ENCODE data around the gene TERC. TPM values are rescaled to one million over a fixed set of nuclear protein-coding genes. Genes with fewer than 3 reads are reported as not detected.
A peak's percentile ranks its signal among the peaks of the same experiment; 100 is the strongest.

The TERC gene
- total and polyA plus RNA-seq, 9 donors = 2.4 to 467 (median 5.2) TPM; not detected in 2

DNA sequence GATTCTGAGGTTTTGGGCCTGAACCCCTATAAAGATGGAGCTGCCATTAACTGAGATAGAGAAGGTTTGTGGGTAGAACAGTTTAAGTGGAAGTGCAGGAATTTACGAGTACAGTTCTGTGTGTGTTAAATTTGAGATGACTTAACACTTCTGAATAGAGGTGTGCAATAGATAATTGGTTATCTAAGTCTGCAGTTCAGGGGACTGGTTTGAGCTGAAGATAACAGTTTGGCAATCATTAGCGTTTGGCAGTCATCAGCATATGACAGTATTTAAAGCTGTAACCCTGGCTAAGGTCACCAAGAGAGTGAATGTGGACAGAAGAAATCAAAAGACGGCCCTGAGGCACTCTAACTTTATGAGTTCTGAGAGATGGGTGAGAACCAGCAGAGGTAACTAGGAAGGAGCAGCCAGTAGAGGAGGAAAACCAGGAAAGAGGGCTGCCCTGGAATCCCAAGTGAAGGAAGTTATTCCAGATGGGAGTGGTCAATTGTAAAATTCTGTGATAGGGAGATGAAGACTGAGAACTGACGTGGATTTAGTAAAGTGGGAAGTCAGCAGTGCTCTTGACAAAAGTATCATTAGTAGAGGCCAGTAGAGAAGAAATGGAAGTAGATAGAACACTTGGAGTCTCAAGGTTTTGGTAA is 16.5 kb upstream of the TERC start:
- no peak overlapping the region for H3K4me3 ChIP-seq
- no peaks in the 10 kb centered on the region for H3K4me1 ChIP-seq (ENCODE audit: insufficient read depth)
- intact Hi-C loops (cut with DNase I) = no loop called here
- H3K9me3 ChIP-seq = no peaks in the 10 kb centered on the region
- no peaks in the 10 kb centered on the region for H3K36me3 ChIP-seq
- TF ChIP-seq POLR2A (IDR thresholded peaks at IDR 0.05) = no peak
- TF ChIP-seq EP300 (IDR thresholded peaks at IDR 0.05) = no peak
- TF ChIP-seq, protein P1, sequence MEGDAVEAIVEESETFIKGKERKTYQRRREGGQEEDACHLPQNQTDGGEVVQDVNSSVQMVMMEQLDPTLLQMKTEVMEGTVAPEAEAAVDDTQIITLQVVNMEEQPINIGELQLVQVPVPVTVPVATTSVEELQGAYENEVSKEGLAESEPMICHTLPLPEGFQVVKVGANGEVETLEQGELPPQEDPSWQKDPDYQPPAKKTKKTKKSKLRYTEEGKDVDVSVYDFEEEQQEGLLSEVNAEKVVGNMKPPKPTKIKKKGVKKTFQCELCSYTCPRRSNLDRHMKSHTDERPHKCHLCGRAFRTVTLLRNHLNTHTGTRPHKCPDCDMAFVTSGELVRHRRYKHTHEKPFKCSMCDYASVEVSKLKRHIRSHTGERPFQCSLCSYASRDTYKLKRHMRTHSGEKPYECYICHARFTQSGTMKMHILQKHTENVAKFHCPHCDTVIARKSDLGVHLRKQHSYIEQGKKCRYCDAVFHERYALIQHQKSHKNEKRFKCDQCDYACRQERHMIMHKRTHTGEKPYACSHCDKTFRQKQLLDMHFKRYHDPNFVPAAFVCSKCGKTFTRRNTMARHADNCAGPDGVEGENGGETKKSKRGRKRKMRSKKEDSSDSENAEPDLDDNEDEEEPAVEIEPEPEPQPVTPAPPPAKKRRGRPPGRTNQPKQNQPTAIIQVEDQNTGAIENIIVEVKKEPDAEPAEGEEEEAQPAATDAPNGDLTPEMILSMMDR (IDR thresholded peaks at IDR 0.05) = no peak
- 87 to 90% (median 90%) methylated on average over 4 of the region's 4 CpGs for WGBS, 3 donors
- H3K27ac ChIP-seq = no peak overlapping the region
- no peaks in the 10 kb centered on the region for H3K27me3 ChIP-seq
- no peak for DNase-seq

- Histone ChIP-seq H3K27ac (no peak overlapping the region), H3K9me3 (no peaks in the 10 kb centered on the region), H3K4me1 (ENCODE audit: insufficient read depth) (no peaks in the 10 kb centered on the region), H3K4me3 (no peak overlapping the region), H3K27me3 (no peaks in the 10 kb centered on the region), H3K36me3 (no peaks in the 10 kb centered on the region)
- intact Hi-C loops (cut with DNase I) = no loop called here
- WGBS, 3 donors = 63 to 68% (median 66%) methylated on average over 2 of the region's 2 CpGs
- TF ChIP-seq EP300 (IDR thresholded peaks at IDR 0.05) = no peak
- TF ChIP-seq, protein P1 (IDR thresholded peaks at IDR 0.05) = no peak
- no peak for TF ChIP-seq POLR2A (IDR thresholded peaks at IDR 0.05)
- DNase-seq = no peak
These were observed 15.9 kb upstream of the TERC start for GRCh38 chr3:169780742-169781141.

GRCh38 chr3:169777822-169778221 is 13.0 kb upstream of the TERC start:
- Histone ChIP-seq H3K27ac (no peak overlapping the region), H3K4me1 (ENCODE audit: insufficient read depth) (peaks cover 4% of the 10 kb centered on the region), H3K4me3 (no peak overlapping the region), H3K36me3 (no peaks in the 10 kb centered on the region), H3K27me3 (no peaks in the 10 kb centered on the region), H3K9me3 (no peaks in the 10 kb centered on the region)
- TF ChIP-seq EP300 (IDR thresholded peaks at IDR 0.05) (no peak), POLR2A (IDR thresholded peaks at IDR 0.05) (no peak)
- TF ChIP-seq, protein P1 (IDR thresholded peaks at IDR 0.05) = no peak
- intact Hi-C loops (cut with DNase I) = loop anchor here in 1 of 4 donors (10.0 kb wide), 1 partner anchor 577 kb away; the partner anchor contains the start of gene SKIL
- WGBS, 3 donors = 68 to 83% (median 72%) methylated on average over 4 of the region's 4 CpGs
- no peak for DNase-seq

DNA sequence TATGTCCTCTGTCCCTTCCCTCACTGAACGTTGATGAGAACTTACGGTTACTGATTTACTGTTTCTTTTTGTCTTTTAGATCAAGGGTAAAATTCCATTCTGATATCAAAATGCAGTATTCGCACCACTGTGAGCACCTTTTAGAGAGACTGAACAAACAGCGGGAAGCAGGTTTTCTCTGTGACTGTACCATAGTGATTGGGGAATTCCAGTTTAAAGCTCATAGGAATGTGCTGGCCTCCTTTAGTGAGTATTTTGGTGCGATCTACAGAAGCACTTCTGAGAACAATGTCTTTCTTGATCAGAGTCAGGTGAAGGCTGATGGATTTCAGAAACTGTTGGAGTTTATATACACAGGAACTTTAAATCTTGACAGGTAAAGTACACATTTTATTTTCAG is 9.3 kb upstream of the TERC start:
- 51 to 57% (median 57%) methylated on average over 5 of the region's 5 CpGs for WGBS, 3 donors
- Histone ChIP-seq H3K4me1 (ENCODE audit: insufficient read depth) (peaks cover 4% of the 10 kb centered on the region), H3K36me3 (no peaks in the 10 kb centered on the region), H3K27ac (no peak overlapping the region), H3K9me3 (no peaks in the 10 kb centered on the region), H3K4me3 (peak overlapping the region; percentile 99), H3K27me3 (no peaks in the 10 kb centered on the region)
- DNase-seq = no peak
- no peak for TF ChIP-seq EP300 (IDR thresholded peaks at IDR 0.05)
- TF ChIP-seq POLR2A (IDR thresholded peaks at IDR 0.05) = no peak
- TF ChIP-seq, protein P1 (IDR thresholded peaks at IDR 0.05) = no peak
- intact Hi-C loops (cut with DNase I) = loop anchor here in 1 of 4 donors (10.0 kb wide), 1 partner anchor 581 kb away; the partner anchor contains the start of gene SKIL

Measured in ovary (tissue), 9 donors.